ENCODE measurements around the gene PLEKHA4.
"Not testable (repeated sequence)": the region's sequence is repeated elsewhere in the genome, so short reads cannot be mapped to it uniquely, and the experiment has no call there.

DNA sequence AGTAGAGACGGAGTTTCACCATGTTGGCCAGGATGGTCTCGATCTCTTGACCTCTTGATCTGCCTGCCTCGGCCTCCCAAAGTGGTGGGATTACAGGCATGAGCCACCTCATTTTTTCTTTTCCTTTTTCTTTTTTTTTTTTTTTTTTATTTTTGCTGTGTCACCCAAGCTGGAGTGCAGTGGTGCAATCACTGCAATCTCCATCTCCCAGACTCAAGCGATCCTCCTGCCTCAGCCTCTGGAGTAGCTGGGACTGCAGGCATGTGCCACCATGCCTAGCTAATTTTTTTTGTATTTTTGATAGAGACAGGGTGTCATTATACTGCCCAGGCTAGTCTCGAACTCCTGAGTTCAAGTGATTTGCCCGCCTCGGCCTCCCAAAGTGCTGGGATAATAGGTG lies 33.9 kb upstream of the PLEKHA4 start:
- TF ChIP-seq, protein P1, sequence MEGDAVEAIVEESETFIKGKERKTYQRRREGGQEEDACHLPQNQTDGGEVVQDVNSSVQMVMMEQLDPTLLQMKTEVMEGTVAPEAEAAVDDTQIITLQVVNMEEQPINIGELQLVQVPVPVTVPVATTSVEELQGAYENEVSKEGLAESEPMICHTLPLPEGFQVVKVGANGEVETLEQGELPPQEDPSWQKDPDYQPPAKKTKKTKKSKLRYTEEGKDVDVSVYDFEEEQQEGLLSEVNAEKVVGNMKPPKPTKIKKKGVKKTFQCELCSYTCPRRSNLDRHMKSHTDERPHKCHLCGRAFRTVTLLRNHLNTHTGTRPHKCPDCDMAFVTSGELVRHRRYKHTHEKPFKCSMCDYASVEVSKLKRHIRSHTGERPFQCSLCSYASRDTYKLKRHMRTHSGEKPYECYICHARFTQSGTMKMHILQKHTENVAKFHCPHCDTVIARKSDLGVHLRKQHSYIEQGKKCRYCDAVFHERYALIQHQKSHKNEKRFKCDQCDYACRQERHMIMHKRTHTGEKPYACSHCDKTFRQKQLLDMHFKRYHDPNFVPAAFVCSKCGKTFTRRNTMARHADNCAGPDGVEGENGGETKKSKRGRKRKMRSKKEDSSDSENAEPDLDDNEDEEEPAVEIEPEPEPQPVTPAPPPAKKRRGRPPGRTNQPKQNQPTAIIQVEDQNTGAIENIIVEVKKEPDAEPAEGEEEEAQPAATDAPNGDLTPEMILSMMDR (IDR thresholded peaks at IDR 0.05), result not testable (repeated sequence)
- TF ChIP-seq POLR2AphosphoS5 (IDR thresholded peaks at IDR 0.05), result not testable (repeated sequence)

All from breast epithelium (tissue), 3 donors.